Left lung (tissue), 14 donors: ENCODE results near the gene RRP8. TPM values are rescaled to one million over a fixed set of nuclear protein-coding genes. Genes with fewer than 3 reads are reported as not detected.

Source experiments
- ATAC-seq: fragments of 200-7000 bp; cut with Tn5 transposase; one replicate; pipeline ENCODE4 v1.9.1; 2020; ENCODE audit warnings: moderate library complexity
- DNase-seq, 4 donors: peaks; one replicate each; pipeline ENCODE4 v3.0.0-alpha.2; 2013 to 2020
- H3K27ac ChIP-seq, 2 donors: fragments of 200-600 bp; sonication (generic) in 1 of 2; one replicate each; pipeline versions ENCODE4 v1.5.0 to v1.8.0; 2020 to 2021
- H3K27me3 ChIP-seq, 2 donors: fragments of 200-600 bp; sonication (generic) in 1 of 2; one replicate each; pipeline versions ENCODE4 v1.5.0 to v1.8.0; 2020 to 2021
- H3K36me3 ChIP-seq, 2 donors: fragments of 200-600 bp; sonication (generic) in 1 of 2; one replicate each; pipeline versions ENCODE4 v1.5.0 to v1.8.0; 2020 to 2021
- H3K4me1 ChIP-seq, 2 donors: fragments of 200-600 bp; one replicate each; pipeline ENCODE4 v1.8.0; 2021
- H3K4me3 ChIP-seq, 2 donors: fragments of 200-600 bp; sonication (generic) in 1 of 2; one replicate each; pipeline versions ENCODE4 v1.5.0 to v1.8.0; 2020 to 2021; ENCODE audit warnings: mild to moderate bottlenecking in 1 of 2
- H3K9me3 ChIP-seq, 2 donors: fragments of 200-600 bp; sonication (generic) in 1 of 2; one replicate each; pipeline versions ENCODE4 v1.5.0 to v1.8.0; 2020 to 2021
- CTCF ChIP-seq, 2 donors: fragments of 200-600 bp; sonication (generic) in 1 of 2; IDR thresholded peaks; one replicate each; pipeline versions ENCODE4 v1.5.0 to v1.8.0; 2021; ENCODE audit warnings: antibody characterized with exemption in 2 of 2
- intact Hi-C, 2 donors: fragments of 100-400 bp; cut with DNase I; formaldehyde crosslinking; loops; one replicate each; pipeline versions ENCODE4 v1.11.2 to v1.14.2; 2022
- long read RNA-seq, 12 donors: library from polyadenylated mRNA in 2 of 12; unstranded in 2 of 12; transcript quantifications; one replicate each; pipeline ENCODE4 v2.0.0 and lab custom pipeline, GENCODE V29; 2019 to 2026
- polyA plus RNA-seq, 6 donors: library from polyadenylated mRNA; unstranded; fragments of 120-200 nt; gene quantifications; one replicate each; pipeline ENCODE4 v1.2.1, GENCODE V29; 2013; ENCODE audit not compliant: insufficient read length in 6 of 6
- total RNA-seq, 2 donors: library from RNA; stranded (reverse); fragmentation: NEBNext Ultra II Directional; extraction: Animal tissue kit (Norgen Biotek cat#: 25700); gene quantifications; one replicate each; pipeline ENCODE4 v1.2.1, GENCODE V29; 2021
- donor health status: DM: no; HTN: yes; CAD: no.
- donor health status: DM: no; HTN: no; CAD: no.

RRP8 gene
- 10 to 100 TPM; 18.0 to 19.5 TPM for total RNA-seq
- 10 to 100 TPM; 17.0 to 24.4 (median 22.2) TPM for polyA plus RNA-seq
- long read RNA-seq, donor 1, full-length matches to known transcripts: 8 of 283 reads
- long read RNA-seq, donor 1, partial matches to known transcripts: 222 of 283 reads
- long read RNA-seq, donor 1, other reads (novel, unspliced or antisense): 53 of 283 reads
- long read RNA-seq, donor 2, full-length matches to known transcripts: 3 of 3 reads
- long read RNA-seq, donor 2, partial matches to known transcripts: 0 of 3 reads
- long read RNA-seq, donor 2, other reads (novel, unspliced or antisense): 0 of 3 reads
- long read RNA-seq, donor 3, full-length matches to known transcripts: 6 of 6 reads
- long read RNA-seq, donor 3, partial matches to known transcripts: 0 of 6 reads
- long read RNA-seq, donor 3, other reads (novel, unspliced or antisense): 0 of 6 reads
- long read RNA-seq, donor 4, full-length matches to known transcripts: 12 of 20 reads
- long read RNA-seq, donor 4, partial matches to known transcripts: 5 of 20 reads
- long read RNA-seq, donor 4, other reads (novel, unspliced or antisense): 3 of 20 reads
- long read RNA-seq, donor 5, full-length matches to known transcripts: 1 of 1 reads
- long read RNA-seq, donor 5, partial matches to known transcripts: 0 of 1 reads
- long read RNA-seq, donor 5, other reads (novel, unspliced or antisense): 0 of 1 reads
- long read RNA-seq, donor 6, full-length matches to known transcripts: 6 of 6 reads
- long read RNA-seq, donor 6, partial matches to known transcripts: 0 of 6 reads
- long read RNA-seq, donor 6, other reads (novel, unspliced or antisense): 0 of 6 reads
- long read RNA-seq, donor 7, full-length matches to known transcripts: 5 of 5 reads
- long read RNA-seq, donor 7, partial matches to known transcripts: 0 of 5 reads
- long read RNA-seq, donor 7, other reads (novel, unspliced or antisense): 0 of 5 reads
- long read RNA-seq, donor 8, full-length matches to known transcripts: 5 of 5 reads
- long read RNA-seq, donor 8, partial matches to known transcripts: 0 of 5 reads
- long read RNA-seq, donor 8, other reads (novel, unspliced or antisense): 0 of 5 reads
- long read RNA-seq, donor 9: 0 reads
- long read RNA-seq, donor 10, full-length matches to known transcripts: 24 of 30 reads
- long read RNA-seq, donor 10, partial matches to known transcripts: 2 of 30 reads
- long read RNA-seq, donor 10, other reads (novel, unspliced or antisense): 4 of 30 reads
- long read RNA-seq, donor 11, full-length matches to known transcripts: 2 of 114 reads
- long read RNA-seq, donor 11, partial matches to known transcripts: 81 of 114 reads
- long read RNA-seq, donor 11, other reads (novel, unspliced or antisense): 31 of 114 reads
- long read RNA-seq, donor 12, full-length matches to known transcripts: 6 of 6 reads
- long read RNA-seq, donor 12, partial matches to known transcripts: 0 of 6 reads
- long read RNA-seq, donor 12, other reads (novel, unspliced or antisense): 0 of 6 reads

GRCh38 chr11:6603287-6604080 lies at the start of gene RRP8, which contains the start of gene ILK:
RRP8 (minus strand) TSS chr11:6603616; CDS start chr11:6603502, 114 bp downstream.
ILK (plus strand) TSS chr11:6603774; CDS start chr11:6604272, 498 bp downstream.
- Histone ChIP-seq H3K4me3 (peak within 1 kb of the TSS; percentile 82 to 85), H3K27ac (peak within 1 kb of the TSS; percentile 91 to 98), H3K9me3 (no peaks in the 10 kb centered on the region), H3K27me3 (no peaks in the 10 kb centered on the region), H3K4me1 (peaks cover 42 to 71% of the 10 kb centered on the region in 2 donors), H3K36me3 (peaks cover 0 to 40% of the 10 kb centered on the region in 2 donors)
- peak; percentile 83 to 99 (median 94) for DNase-seq
- peak; percentile 94 for ATAC-seq
- intact Hi-C loops: no loop called here
- no peak for TF ChIP-seq CTCF (IDR thresholded peaks at IDR 0.05)

GRCh38 chr11:6653097-6653496 lies 49.7 kb upstream of the RRP8 start:
- no peak for TF ChIP-seq CTCF (IDR thresholded peaks at IDR 0.05)
- Histone ChIP-seq H3K27me3 (peaks cover 0 to 34% of the 10 kb centered on the region in 2 donors), H3K4me3 (no peak overlapping the region), H3K4me1 (peaks cover 0 to 21% of the 10 kb centered on the region in 2 donors), H3K27ac (no peak overlapping the region), H3K36me3 (no peaks in the 10 kb centered on the region), H3K9me3 (no peaks in the 10 kb centered on the region)
- no peak for ATAC-seq
- DNase-seq: no peak
- intact Hi-C loops: no loop called here

GRCh38 chr11:6652182-6652581 lies 48.8 kb upstream of the RRP8 start:
- TF ChIP-seq CTCF (IDR thresholded peaks at IDR 0.05): no peak
- Histone ChIP-seq H3K27me3 (peaks cover 0 to 34% of the 10 kb centered on the region in 2 donors), H3K4me1 (peaks cover 9 to 31% of the 10 kb centered on the region in 2 donors), H3K36me3 (no peaks in the 10 kb centered on the region), H3K9me3 (no peaks in the 10 kb centered on the region), H3K4me3 (no peak overlapping the region), H3K27ac (peak overlapping the region in 1 of 2 donors; percentile 8)
- no peak for ATAC-seq
- intact Hi-C loops: no loop called here
- no peak for DNase-seq

GRCh38 chr11:6650980-6651379 lies 47.6 kb upstream of the RRP8 start:
- DNase-seq (no peak), ATAC-seq (no peak)
- H3K36me3 ChIP-seq: no peaks in the 10 kb centered on the region
- no peak overlapping the region for H3K4me3 ChIP-seq
- peaks cover 20 to 43% of the 10 kb centered on the region in 2 donors for H3K4me1 ChIP-seq
- intact Hi-C loops: no loop called here
- H3K9me3 ChIP-seq: no peaks in the 10 kb centered on the region
- no peak overlapping the region for H3K27ac ChIP-seq
- no peak for TF ChIP-seq CTCF (IDR thresholded peaks at IDR 0.05)
- H3K27me3 ChIP-seq: peaks cover 0 to 22% of the 10 kb centered on the region in 2 donors
